H1 (cell line): ENCODE measurements around the gene FLT3.

Source experiments
- CEBPB ChIP-seq: IDR thresholded peaks from 2 replicates; pipeline ENCODE4 v1.6.1; 2012; ENCODE audit warnings: low read depth, low read length
- CHD1 ChIP-seq: IDR thresholded peaks from 2 replicates; pipeline ENCODE4 v1.6.1; 2012; ENCODE audit warnings: low read depth, low read length, improper control_type of control experiment
- EZH2 ChIP-seq: fragments of 200-600 bp; sonication (generic); IDR thresholded peaks from 2 replicates; pipeline ENCODE4 v1.7.1; 2012; ENCODE audit warnings: low read depth, mild to moderate bottlenecking, moderate library complexity, low read length, inconsistent platforms; ENCODE audit not compliant: severe bottlenecking
- POLR2A ChIP-seq, 2 experiments: IDR thresholded peaks; 1 replicate in 1 of 2; 2 replicates in 1 of 2; pipeline ENCODE4 v1.6.1; 2011; ENCODE audit warnings: low read depth in 2 of 2, low read length in 2 of 2, mild to moderate bottlenecking in 2 of 2; ENCODE audit errors: control extremely low read depth in 1 of 2
- YY1 ChIP-seq: IDR thresholded peaks from 2 replicates; pipeline ENCODE4 v1.6.1; 2011; ENCODE audit warnings: low read depth, mild to moderate bottlenecking, low read length
- TF ChIP-seq, protein P1 (sequence below), 3 experiments: IDR thresholded peaks; 1 replicate in 2 of 3; 2 replicates in 1 of 3; pipeline versions ENCODE4 v1.5.1 to v1.6.1; 2011; ENCODE audit warnings: low read length in 3 of 3, mild to moderate bottlenecking in 3 of 3, inconsistent platforms in 2 of 3, low read depth in 1 of 3, moderate library complexity in 1 of 3; ENCODE audit not compliant: insufficient read depth in 1 of 3; ENCODE audit errors: control extremely low read depth in 1 of 3

DNA sequence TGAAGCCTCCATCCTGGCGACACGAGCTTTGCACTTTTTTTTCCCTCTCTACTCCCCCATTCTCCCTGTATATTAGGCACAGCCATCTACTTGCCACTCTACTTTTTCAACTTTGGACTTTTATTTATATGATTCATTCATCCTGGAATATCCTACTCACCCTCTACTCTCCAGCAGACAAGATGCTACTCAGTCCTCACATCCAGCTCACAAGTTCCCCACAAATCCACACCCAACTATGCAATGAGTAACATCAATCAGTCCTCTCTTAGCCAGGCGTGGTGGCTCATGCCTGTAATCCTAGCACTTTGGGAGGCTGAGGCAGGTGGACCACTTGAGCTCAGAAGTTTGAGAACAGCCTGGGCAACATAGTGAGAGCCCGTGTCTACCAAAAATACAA, 88.0 kb downstream of the FLT3 start:
- TF ChIP-seq YY1 (no peak), CHD1 (no peak), POLR2A (IDR thresholded peaks at IDR 0.05; ENCODE audit: control extremely low read depth in 1 of 2, low read depth in 2 of 2, low read length in 2 of 2) (no peak), EZH2 (no peak), CEBPB (no peak)
- TF ChIP-seq, protein P1, sequence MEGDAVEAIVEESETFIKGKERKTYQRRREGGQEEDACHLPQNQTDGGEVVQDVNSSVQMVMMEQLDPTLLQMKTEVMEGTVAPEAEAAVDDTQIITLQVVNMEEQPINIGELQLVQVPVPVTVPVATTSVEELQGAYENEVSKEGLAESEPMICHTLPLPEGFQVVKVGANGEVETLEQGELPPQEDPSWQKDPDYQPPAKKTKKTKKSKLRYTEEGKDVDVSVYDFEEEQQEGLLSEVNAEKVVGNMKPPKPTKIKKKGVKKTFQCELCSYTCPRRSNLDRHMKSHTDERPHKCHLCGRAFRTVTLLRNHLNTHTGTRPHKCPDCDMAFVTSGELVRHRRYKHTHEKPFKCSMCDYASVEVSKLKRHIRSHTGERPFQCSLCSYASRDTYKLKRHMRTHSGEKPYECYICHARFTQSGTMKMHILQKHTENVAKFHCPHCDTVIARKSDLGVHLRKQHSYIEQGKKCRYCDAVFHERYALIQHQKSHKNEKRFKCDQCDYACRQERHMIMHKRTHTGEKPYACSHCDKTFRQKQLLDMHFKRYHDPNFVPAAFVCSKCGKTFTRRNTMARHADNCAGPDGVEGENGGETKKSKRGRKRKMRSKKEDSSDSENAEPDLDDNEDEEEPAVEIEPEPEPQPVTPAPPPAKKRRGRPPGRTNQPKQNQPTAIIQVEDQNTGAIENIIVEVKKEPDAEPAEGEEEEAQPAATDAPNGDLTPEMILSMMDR (IDR thresholded peaks at IDR 0.05; ENCODE audit: control extremely low read depth in 1 of 3, insufficient read depth in 1 of 3, low read depth in 1 of 3, low read length in 3 of 3), result no peak
